ENCODE measurements around the gene C9orf85. TPM values are rescaled to one million over a fixed set of nuclear protein-coding genes. Genes with fewer than 3 reads are reported as not detected.
A peak's percentile ranks its signal among the peaks of the same experiment; 100 is the strongest.
"Not testable (repeated sequence)": the region's sequence is repeated elsewhere in the genome, so short reads cannot be mapped to it uniquely, and the experiment has no call there.

C9orf85 gene
- total RNA-seq, 1 donor from 2014 or later: 11.3 TPM

- H3K4me3 ChIP-seq (ENCODE audit: low read depth, low read length): no peak overlapping the region
- H3K36me3 ChIP-seq (ENCODE audit: control insufficient read depth, insufficient read depth, low read length): no peaks in the 10 kb centered on the region
- no peaks in the 10 kb centered on the region for H3K27me3 ChIP-seq (ENCODE audit: control insufficient read depth, insufficient read depth, low read length)
- DNase-seq (ENCODE audit: low read depth): no peak
- no peak for FAIRE-seq
- TF ChIP-seq CTCF (IDR thresholded peaks at IDR 0.05; ENCODE audit: insufficient read depth, low read length, severe bottlenecking): no peak
Measured at GRCh38 chr9:71896761-71897160, 14.7 kb upstream of the C9orf85 start.

GRCh38 chr9:71897577-71897976 lies 13.9 kb upstream of the C9orf85 start:
- Histone ChIP-seq H3K36me3 (ENCODE audit: control insufficient read depth, insufficient read depth, low read length) (no peaks in the 10 kb centered on the region), H3K4me3 (ENCODE audit: low read depth, low read length) (no peak overlapping the region), H3K27me3 (ENCODE audit: control insufficient read depth, insufficient read depth, low read length) (no peaks in the 10 kb centered on the region)
- no peak for TF ChIP-seq CTCF (IDR thresholded peaks at IDR 0.05; ENCODE audit: insufficient read depth, low read length, severe bottlenecking)
- DNase-seq (ENCODE audit: low read depth): peak; percentile 44
- FAIRE-seq: no peak

- not testable (repeated sequence) for H3K4me3 ChIP-seq (ENCODE audit: low read depth, low read length); H3K27me3 ChIP-seq (ENCODE audit: control insufficient read depth, insufficient read depth, low read length); FAIRE-seq; DNase-seq (ENCODE audit: low read depth); H3K36me3 ChIP-seq (ENCODE audit: control insufficient read depth, insufficient read depth, low read length)
Measured at GRCh38 chr9:71898756-71899155, 12.7 kb upstream of the C9orf85 start.

GRCh38 chr9:71901695-71902597 lies 9.5 kb upstream of the C9orf85 start:
- no peak for FAIRE-seq
- no peak for TF ChIP-seq CTCF (IDR thresholded peaks at IDR 0.05; ENCODE audit: insufficient read depth, low read length, severe bottlenecking)
- Histone ChIP-seq H3K36me3 (ENCODE audit: control insufficient read depth, insufficient read depth, low read length) (no peaks in the 10 kb centered on the region), H3K27me3 (ENCODE audit: control insufficient read depth, insufficient read depth, low read length) (no peaks in the 10 kb centered on the region), H3K4me3 (ENCODE audit: low read depth, low read length) (no peak overlapping the region)
- DNase-seq (ENCODE audit: low read depth): no peak

DNA sequence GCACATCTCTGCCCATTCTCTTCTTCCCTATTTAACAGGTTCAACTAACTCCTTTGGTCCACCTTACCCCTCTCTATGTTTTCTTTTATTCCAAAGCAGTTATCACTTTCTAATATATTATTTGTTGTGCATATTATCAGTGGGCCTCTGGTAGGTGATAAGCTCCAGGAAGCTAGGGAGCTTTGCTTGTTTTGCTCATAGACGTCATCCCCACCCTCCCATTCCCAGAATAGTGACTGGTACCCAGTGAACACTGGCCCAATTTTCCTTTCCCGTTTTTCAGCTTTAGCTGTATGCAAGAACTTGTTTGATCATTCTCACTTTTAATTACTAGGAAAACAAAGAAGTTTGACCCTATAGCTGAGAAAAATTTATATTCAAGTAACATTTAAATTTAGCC lies 7.4 kb upstream of the C9orf85 start:
- Histone ChIP-seq H3K36me3 (ENCODE audit: control insufficient read depth, insufficient read depth, low read length) (no peaks in the 10 kb centered on the region), H3K4me3 (ENCODE audit: low read depth, low read length) (no peak overlapping the region), H3K27me3 (ENCODE audit: control insufficient read depth, insufficient read depth, low read length) (no peaks in the 10 kb centered on the region)
- FAIRE-seq (no peak), DNase-seq (ENCODE audit: low read depth) (no peak)
- no peak for TF ChIP-seq CTCF (IDR thresholded peaks at IDR 0.05; ENCODE audit: insufficient read depth, low read length, severe bottlenecking)

DNA sequence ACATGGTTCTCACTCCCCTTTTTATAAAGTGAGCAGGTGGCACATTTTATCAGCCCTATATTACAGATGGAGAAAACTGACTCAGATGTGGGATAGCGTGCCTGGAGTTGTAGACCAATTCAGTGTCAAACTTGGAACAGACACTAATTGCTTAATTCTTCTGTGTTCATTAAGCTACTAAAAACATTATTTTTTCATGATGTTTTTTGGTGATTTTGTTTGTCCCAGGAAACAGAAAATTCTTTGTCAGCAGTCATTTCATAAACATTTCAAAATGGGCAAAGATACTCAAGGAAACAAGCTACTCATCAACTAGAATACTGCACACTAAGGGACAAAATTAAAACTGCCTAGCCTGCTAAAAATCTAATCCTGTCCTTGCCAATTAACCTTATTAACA lies 2.6 kb upstream of the C9orf85 start:
- Histone ChIP-seq H3K4me3 (ENCODE audit: low read depth, low read length) (peak overlapping the region; percentile 76), H3K36me3 (ENCODE audit: control insufficient read depth, insufficient read depth, low read length) (no peaks in the 10 kb centered on the region), H3K27me3 (ENCODE audit: control insufficient read depth, insufficient read depth, low read length) (no peaks in the 10 kb centered on the region)
- FAIRE-seq (no peak), DNase-seq (ENCODE audit: low read depth) (no peak)
- no peak for TF ChIP-seq CTCF (IDR thresholded peaks at IDR 0.05; ENCODE audit: insufficient read depth, low read length, severe bottlenecking)
